GM12801 (cell line): ENCODE data around the gene GBF1.

ENCODE experiments used
- TF ChIP-seq, protein P1 (sequence below): IDR thresholded peaks from one replicate; pipeline ENCODE4 v1.5.1; 2011; ENCODE audit warnings: control low read depth; ENCODE audit not compliant: insufficient read length; ENCODE audit errors: extremely low read depth

The GBF1 gene

GRCh38 chr10:102358712-102359382 lies 113.5 kb downstream of the GBF1 start:
- TF ChIP-seq, protein P1, sequence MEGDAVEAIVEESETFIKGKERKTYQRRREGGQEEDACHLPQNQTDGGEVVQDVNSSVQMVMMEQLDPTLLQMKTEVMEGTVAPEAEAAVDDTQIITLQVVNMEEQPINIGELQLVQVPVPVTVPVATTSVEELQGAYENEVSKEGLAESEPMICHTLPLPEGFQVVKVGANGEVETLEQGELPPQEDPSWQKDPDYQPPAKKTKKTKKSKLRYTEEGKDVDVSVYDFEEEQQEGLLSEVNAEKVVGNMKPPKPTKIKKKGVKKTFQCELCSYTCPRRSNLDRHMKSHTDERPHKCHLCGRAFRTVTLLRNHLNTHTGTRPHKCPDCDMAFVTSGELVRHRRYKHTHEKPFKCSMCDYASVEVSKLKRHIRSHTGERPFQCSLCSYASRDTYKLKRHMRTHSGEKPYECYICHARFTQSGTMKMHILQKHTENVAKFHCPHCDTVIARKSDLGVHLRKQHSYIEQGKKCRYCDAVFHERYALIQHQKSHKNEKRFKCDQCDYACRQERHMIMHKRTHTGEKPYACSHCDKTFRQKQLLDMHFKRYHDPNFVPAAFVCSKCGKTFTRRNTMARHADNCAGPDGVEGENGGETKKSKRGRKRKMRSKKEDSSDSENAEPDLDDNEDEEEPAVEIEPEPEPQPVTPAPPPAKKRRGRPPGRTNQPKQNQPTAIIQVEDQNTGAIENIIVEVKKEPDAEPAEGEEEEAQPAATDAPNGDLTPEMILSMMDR, result no peak

GRCh38 chr10:102367441-102367840 lies 122.1 kb downstream of the GBF1 start:
- TF ChIP-seq, protein P1, result no peak

DNA sequence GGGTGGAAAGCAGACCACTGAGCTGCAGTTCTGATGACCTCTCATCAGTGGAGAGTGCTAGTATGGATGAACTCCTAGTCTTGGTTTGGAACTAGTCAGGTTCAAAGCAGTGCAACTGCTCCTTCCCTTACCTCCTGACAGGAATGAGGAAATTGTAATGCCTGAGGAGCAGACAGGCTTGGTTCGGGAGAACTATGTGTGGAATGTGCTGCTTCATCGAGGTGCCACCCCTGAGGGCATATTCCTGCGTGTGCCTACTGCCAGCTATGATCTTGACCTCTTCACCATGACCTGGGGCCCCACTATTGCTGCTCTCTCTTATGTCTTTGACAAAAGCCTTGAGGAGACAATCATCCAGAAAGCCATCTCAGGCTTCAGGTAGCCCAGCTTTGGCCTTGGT lies 122.7 kb downstream of the GBF1 start:
- TF ChIP-seq, protein P1, result no peak

DNA sequence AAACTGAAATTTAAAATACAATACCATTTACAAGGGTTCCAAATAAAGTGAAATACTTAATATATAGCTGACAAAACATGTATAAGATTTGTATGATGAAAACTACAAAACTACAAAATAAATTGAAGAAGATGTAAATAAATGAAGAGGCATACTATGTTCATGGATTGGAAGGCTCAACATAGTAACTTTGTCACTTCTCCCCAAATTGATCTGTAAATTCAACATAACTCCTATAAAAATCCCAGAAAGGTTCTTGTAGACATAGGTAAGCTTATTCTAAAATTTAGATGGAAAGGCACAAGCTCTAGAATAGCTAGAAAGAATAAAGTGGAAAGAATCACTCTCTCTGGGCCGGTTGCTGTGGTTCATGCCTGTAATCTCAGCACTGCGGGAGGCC lies 126.0 kb downstream of the GBF1 start:
- TF ChIP-seq, protein P1, result no peak

- TF ChIP-seq, protein P1, result no peak
Observed at GRCh38 chr10:102375250-102375649, 129.9 kb downstream of the GBF1 start.

DNA sequence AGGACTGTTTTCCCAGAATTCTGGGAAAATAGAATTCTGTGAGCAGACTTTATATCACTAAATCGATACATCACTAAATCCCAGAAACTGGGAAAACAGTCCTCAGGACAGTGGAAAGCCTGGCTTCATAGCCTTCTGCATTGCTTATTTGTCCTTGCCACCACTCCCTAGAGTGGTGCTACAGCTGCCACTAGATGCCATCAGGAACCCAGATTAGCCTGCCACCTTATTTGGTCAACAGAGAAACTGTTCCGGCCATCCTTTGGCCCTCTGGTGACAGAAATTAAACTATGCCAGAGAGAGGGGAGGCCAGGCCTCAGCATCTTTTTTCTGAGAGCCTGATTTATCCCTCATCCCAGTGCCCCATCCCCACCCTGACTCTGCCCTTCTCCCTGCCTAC lies 130.5 kb downstream of the GBF1 start:
- TF ChIP-seq, protein P1, result no peak

DNA sequence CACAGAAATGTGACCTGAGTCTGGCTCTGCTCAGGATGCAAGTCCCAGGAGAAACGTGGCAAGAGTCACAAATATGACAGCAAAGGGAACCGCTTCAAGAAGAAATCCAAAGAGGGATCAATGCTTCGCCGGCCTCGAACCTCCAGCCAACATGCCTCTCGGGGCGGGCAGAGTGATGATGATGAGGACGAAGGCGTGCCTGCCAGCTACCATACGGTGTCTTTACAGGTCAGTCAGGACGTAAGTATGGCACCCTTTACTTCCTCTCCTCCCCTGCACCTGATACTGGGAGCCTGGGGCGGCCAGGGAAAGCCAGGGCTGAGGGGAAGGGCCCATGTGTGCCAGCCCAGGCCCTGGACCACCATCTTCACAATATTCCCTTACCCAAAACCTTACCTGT lies 131.6 kb downstream of the GBF1 start:
- TF ChIP-seq, protein P1, result no peak

- TF ChIP-seq, protein P1, result no peak
Observed at GRCh38 chr10:102379383-102379782, 134.1 kb downstream of the GBF1 start.
